OCI-LY7 (cell line): ENCODE measurements around the gene EFNA2.

Source experiments
- EZH2phosphoT487 ChIP-seq: fragments of 200-600 bp; sonication (generic); IDR thresholded peaks from 2 replicates; pipeline ENCODE4 v1.6.1; 2018; ENCODE audit warnings: low read depth, borderline replicate concordance, mild to moderate bottlenecking, mixed run types, antibody characterized with exemption, low read length, moderate library complexity, mixed read lengths
- TF ChIP-seq, protein P1 (sequence below): fragments of 200-600 bp; sonication (generic); conservative IDR thresholded peaks from 2 replicates; pipeline ENCODE4 v1.5.1; 2014; ENCODE audit warnings: mild to moderate bottlenecking, antibody characterized with exemption, low read length, moderate library complexity, mixed read lengths

DNA sequence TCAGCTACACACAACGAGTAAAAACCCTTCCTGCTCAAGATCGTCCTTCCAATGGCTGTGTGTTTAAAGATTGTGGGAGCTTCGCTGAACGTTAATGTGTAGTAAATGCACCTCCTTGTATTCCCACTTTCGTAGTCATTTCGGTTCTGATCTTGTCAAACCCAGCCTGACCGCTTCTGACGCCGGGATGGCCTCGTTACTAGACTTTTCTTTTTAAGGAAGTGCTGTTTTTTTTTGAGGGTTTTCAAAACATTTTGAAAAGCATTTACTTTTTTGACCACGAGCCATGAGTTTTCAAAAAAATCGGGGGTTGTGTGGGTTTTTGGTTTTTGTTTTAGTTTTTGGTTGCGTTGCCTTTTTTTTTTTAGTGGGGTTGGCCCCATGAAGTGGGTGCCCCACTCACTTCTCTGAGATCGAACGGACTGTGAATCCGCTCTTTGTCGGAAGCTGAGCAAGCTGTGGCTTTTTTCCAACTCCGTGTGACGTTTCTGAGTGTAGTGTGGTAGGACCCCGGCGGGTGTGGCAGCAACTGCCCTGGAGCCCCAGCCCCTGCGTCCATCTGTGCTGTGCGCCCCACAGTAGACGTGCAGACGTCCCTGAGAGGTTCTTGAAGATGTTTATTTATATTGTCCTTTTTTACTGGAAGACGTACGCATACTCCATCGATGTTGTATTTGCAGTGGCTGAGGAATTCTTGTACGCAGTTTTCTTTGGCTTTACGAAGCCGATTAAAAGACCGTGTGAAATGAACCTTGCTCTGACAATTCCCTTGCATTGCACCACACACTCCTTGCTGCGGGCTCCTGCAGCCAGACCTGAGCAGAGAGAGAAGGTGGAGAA lies 13.0 kb upstream of the EFNA2 start:
- TF ChIP-seq, protein P1, sequence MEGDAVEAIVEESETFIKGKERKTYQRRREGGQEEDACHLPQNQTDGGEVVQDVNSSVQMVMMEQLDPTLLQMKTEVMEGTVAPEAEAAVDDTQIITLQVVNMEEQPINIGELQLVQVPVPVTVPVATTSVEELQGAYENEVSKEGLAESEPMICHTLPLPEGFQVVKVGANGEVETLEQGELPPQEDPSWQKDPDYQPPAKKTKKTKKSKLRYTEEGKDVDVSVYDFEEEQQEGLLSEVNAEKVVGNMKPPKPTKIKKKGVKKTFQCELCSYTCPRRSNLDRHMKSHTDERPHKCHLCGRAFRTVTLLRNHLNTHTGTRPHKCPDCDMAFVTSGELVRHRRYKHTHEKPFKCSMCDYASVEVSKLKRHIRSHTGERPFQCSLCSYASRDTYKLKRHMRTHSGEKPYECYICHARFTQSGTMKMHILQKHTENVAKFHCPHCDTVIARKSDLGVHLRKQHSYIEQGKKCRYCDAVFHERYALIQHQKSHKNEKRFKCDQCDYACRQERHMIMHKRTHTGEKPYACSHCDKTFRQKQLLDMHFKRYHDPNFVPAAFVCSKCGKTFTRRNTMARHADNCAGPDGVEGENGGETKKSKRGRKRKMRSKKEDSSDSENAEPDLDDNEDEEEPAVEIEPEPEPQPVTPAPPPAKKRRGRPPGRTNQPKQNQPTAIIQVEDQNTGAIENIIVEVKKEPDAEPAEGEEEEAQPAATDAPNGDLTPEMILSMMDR: no peak
- no peak for TF ChIP-seq EZH2phosphoT487
